MG63 (cell line): ENCODE measurements around the gene MICALL2. TPM values are rescaled to one million over a fixed set of nuclear protein-coding genes. Genes with fewer than 3 reads are reported as not detected.

Source experiments
- DNase-seq: peaks from one replicate; pipeline ENCODE4 v3.0.0-alpha.2; 2020
- H3K27me3 ChIP-seq: fragments of 250-450 bp; sonication (Bioruptor Pico); 2 replicates; pipeline ENCODE4 v1.5.1; 2020; ENCODE audit warnings: mild to moderate bottlenecking, moderate library complexity
- H3K36me3 ChIP-seq: fragments of 250-450 bp; sonication (Bioruptor Pico); 2 replicates; pipeline ENCODE4 v1.5.1; 2020; ENCODE audit warnings: mild to moderate bottlenecking, moderate library complexity
- H3K4me3 ChIP-seq: fragments of 250-450 bp; sonication (Bioruptor Pico); 2 replicates; pipeline ENCODE4 v1.5.1; 2020; ENCODE audit warnings: mild to moderate bottlenecking, moderate library complexity
- H3K9me3 ChIP-seq: fragments of 250-450 bp; sonication (Bioruptor Pico); 2 replicates; pipeline ENCODE4 v1.5.1; 2020; ENCODE audit warnings: mild to moderate bottlenecking, moderate library complexity
- total RNA-seq: library from RNA; depleted of rRNA; stranded (reverse); fragments of >200 nt; shearing (Covaris generic); gene quantifications from 2 replicates; pipeline ENCODE4 v1.2.3, GENCODE V29; 2014; ENCODE audit warnings: low replicate concordance

MICALL2 gene
- total RNA-seq, 1 experiment from 2014 or later = 13.5 TPM

DNA sequence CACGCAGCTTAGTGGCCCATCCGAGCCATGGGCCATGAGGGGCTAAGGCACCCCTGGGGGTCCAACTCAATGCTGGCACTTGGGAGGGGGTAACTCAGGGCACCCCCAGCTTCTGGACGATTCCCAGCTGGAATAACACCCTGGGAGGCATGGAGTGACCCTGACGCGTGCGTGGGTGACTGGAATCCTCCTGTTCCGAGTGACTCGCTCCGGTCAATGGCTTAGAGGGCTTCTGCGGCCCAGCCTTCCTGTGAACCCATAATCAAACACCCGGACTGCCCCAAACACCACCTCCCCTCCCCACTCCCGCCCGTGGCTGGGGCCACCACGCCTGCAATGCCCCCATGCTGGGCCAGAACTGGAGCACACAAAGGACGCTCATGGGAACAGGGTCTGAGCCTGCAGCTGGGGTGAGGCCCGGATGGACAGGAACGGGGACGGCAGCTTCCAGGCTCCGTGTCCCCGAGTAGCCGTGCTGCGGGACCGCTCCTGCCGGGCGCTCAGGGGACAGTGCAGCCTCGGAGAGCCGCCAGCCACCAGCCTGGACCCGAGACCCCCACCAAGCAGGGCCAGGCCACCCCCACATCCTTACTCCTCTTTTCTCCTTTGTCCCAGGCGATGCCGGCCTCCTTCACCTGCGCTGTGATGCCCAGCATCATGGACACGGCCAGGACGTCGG is 36.4 kb upstream of the MICALL2 start:
- DNase-seq = no peak
- Histone ChIP-seq H3K9me3 (no peaks in the 10 kb centered on the region), H3K27me3 (no peaks in the 10 kb centered on the region), H3K36me3 (peaks cover 5% of the 10 kb centered on the region; the same call in 1 of the 2 replicates), H3K4me3 (no peak overlapping the region)

DNA sequence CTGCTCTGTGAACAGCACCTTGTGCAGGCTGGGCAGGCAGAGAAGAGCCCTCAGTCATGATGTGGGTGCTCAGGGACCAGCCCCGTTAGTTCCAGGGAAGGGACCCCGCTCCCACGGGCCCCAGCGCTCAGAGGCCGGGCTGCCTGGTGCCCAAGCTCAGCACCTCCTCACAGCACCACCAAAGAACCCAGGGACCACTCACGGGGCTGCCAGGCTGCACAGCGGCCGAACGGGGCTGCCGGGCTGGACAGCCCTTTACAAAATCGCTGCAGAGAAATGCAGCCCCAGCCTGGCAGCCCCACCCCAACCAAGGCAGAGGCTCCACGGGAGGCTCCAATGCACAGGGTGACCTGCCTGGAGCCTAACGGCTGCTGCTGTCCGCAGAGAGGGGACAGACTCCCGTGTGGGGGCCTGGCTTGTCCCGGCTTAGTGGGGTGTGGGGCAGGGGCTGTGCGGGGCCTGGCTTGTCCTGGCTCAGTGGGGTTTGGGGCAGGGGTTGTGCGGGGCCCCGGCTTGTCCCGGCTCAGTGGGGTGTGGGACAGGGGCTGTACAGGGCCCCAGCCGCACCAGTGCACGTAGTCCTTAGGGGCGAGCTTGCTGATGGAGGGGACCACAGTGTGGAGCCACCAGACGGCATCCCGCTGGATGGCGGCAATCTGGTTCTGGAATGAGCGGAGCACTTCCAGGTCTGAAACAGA is 35.7 kb upstream of the MICALL2 start:
- no peak for DNase-seq
- Histone ChIP-seq H3K9me3 (no peaks in the 10 kb centered on the region), H3K27me3 (no peaks in the 10 kb centered on the region), H3K36me3 (peaks cover 3% of the 10 kb centered on the region; the same call in 1 of the 2 replicates), H3K4me3 (no peak overlapping the region)

DNA sequence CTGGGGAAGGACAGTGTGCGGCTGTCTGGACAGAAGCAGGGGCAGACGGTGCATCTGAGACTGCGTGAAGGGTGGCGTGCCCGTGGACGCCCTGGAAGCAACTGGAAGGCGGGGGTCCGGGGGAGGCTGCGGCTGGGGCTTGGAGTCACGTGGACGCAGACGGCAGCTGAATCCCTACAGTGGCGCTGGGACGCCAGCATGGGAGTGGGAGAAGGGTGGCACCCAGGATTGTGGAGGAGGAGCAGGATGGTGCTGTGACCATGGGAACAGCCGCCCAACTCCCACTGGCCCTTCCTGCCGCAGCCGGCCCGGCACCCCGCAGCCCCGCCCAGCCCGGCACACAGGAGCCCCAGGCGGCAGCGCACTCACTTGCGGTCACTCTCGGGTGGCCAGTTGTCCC is 35.2 kb upstream of the MICALL2 start:
- Histone ChIP-seq H3K9me3 (no peaks in the 10 kb centered on the region), H3K36me3 (peaks cover 3% of the 10 kb centered on the region; the same call in 1 of the 2 replicates), H3K27me3 (no peaks in the 10 kb centered on the region), H3K4me3 (no peak overlapping the region)
- no peak for DNase-seq

DNA sequence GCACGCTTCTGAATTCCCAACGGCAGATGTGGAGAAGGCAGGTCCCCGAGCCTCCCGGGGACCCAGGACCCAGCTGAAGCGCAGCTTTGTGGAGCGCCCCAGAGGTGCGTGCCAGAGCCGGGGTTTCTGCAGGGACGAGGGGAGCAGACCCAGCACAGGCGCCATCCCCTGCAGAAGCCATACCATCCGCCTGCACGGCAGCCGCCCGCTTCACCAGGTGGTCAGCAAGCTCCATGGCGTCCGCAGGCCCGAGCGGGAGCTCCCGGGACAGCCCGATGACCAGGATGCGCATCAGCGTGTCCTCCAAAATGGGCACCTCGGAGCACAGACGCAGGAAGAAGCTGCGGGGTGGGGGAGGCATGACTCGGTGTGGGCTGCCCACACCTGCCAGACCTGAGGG is 34.3 kb upstream of the MICALL2 start:
- Histone ChIP-seq H3K4me3 (no peak overlapping the region), H3K36me3 (peaks cover 3% of the 10 kb centered on the region; the same call in 1 of the 2 replicates), H3K27me3 (no peaks in the 10 kb centered on the region), H3K9me3 (no peaks in the 10 kb centered on the region)
- DNase-seq = no peak

DNA sequence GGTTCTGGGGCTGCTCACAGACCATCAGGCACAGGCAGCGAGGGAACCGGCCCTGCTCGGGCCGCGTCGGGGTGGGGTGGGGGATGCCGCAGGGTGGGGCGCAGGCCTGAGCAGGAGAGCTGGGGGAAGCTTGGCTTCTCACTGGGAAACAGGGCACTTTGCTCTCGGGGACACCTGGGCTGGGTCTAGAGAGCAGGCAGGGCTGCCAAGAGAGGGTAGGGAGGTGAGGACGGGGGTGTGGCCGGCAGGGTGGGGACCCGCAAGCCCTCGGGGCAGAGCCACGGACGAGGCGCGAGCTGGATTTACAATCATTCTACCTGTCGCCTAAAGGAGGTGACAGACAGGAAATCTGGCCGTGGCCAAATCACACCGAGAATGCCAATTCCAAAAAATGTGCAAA is 33.9 kb upstream of the MICALL2 start:
- Histone ChIP-seq H3K9me3 (no peaks in the 10 kb centered on the region), H3K4me3 (no peak overlapping the region), H3K27me3 (no peaks in the 10 kb centered on the region), H3K36me3 (peaks cover 3% of the 10 kb centered on the region; the same call in 1 of the 2 replicates)
- no peak for DNase-seq

DNA sequence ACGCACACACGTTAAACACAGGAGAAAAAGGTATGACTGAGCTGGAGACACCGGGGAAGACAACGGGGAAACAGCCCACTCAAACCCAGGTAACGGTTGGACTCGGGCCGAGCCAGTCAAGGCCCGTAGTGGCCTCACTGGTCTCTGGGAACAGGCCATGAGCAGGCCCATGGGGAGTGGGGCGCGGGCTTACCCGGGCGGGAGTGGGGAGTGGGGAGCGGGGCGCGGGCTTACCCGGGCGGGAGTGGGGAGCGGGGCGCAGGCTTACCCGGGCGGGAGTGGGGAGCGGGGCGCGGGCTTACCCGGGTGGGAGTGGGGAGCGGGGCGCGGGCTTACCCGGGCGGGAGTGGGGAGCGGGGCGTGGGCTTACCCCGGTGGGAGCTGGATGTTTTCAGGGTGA is 33.4 kb upstream of the MICALL2 start:
- no peak overlapping the region for H3K4me3 ChIP-seq
- H3K36me3 ChIP-seq = peaks cover 3% of the 10 kb centered on the region; the same call in 1 of the 2 replicates
- no peaks in the 10 kb centered on the region for H3K9me3 ChIP-seq
- H3K27me3 ChIP-seq = no peaks in the 10 kb centered on the region
- no peak for DNase-seq

DNA sequence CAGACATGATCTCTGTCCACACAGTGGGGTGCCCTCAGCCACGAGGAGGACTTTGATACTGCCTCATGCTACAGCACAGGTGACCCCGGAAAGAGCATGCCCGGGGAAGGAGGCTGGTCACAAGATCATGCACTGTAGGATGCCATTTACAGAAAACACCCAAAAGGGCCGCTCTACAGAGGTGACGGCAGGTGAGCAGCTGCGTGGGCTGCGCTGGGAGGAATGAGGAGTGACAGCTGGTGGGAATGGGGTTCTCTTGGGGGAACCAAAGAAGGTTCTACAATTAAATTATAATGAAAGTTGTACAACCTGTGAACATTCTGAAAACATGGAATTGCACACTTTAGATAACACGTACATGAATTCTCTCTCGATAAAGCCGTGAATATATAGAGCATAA is 33.0 kb upstream of the MICALL2 start:
- Histone ChIP-seq H3K36me3 (peaks cover 3% of the 10 kb centered on the region), H3K4me3 (no peak overlapping the region), H3K9me3 (no peaks in the 10 kb centered on the region), H3K27me3 (no peaks in the 10 kb centered on the region)
- DNase-seq = no peak

DNA sequence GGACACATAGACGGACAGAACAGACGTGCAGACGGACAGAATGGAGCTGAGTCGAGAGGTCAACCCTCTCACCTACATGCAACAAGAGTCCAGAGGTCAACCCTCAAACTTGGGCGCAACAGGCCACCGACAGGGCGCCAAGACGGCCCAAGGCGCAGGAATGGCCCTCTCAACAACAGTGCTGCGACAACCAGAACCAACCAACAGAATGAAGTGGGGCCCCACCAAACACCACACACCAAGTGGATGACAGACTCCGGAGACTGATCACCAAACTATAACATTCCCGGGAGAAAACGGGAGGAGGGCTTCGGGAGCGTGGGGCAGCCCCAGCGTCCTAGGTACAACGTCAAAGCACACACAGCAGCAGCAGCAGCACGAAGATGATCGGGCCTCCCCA is 31.6 kb upstream of the MICALL2 start:
- Histone ChIP-seq H3K27me3 (no peaks in the 10 kb centered on the region), H3K9me3 (no peaks in the 10 kb centered on the region), H3K36me3 (peaks cover 6% of the 10 kb centered on the region), H3K4me3 (no peak overlapping the region)
- no peak for DNase-seq

DNA sequence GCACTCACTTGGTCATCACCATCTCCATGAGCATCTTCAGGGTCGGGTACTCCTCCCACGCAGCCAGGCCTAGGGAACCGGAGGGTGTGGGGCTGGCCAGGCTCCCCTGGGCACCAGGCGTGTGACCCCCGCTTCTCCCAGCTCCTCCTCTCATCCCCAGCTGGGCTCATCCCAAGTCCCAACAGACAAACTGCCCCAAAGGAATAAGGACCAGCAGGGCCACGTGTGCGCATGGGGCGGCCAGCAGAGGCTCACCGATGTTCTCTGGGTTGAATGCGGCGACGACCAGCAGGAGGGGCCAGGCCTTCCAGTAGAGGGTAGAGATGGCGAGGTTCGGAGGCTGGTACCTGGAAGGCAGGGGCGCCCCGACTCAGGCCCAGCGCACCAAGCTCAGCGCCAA is 30.1 kb upstream of the MICALL2 start:
- no peaks in the 10 kb centered on the region for H3K27me3 ChIP-seq
- no peak for DNase-seq
- H3K9me3 ChIP-seq = no peaks in the 10 kb centered on the region
- no peak overlapping the region for H3K4me3 ChIP-seq
- peaks cover 6% of the 10 kb centered on the region for H3K36me3 ChIP-seq

DNA sequence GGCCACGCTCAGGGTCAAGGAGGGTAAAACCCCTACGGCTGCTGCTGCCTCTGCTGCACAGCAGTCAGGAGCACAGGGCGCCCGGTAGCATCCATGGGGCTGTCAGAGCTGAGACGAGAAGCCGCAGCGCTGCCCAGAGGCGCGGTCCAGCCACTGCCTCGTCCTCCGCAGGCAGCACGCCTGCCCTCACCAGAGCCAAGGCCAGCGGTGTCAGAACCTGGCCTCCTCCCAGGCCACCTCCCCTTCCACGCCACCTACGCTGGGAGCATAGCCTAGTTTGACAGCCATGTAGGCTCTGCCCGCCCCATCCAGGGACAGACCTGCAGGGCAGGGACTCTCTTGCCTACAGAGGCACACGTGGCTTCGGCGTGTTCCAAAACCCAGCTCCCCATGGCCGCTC is 28.7 kb upstream of the MICALL2 start:
- Histone ChIP-seq H3K36me3 (peaks cover 10% of the 10 kb centered on the region), H3K4me3 (no peak overlapping the region)

DNA sequence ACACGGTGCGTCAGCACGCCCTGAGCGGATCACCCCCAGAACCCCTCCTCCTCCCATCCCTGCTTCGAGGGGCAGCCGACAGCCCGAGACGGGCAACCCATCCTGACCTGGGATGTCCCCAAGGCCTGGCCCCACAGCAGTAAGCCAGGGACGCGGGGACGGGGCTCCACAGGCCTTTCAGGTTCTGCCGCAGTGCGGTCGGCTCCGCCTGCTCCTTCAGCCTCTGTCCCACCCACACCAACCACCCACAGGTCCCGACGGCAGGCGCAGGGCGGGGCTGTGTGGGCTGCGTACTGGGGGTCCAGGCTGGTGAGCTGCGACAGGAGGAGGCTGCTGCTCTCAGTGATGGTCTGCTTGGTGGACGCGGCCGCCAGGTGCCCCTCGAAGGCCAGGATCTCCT is 28.2 kb upstream of the MICALL2 start:
- H3K4me3 ChIP-seq = no peak overlapping the region
- no peaks in the 10 kb centered on the region for H3K9me3 ChIP-seq
- DNase-seq = no peak
- no peaks in the 10 kb centered on the region for H3K27me3 ChIP-seq
- peaks cover 10% of the 10 kb centered on the region for H3K36me3 ChIP-seq

More for the DNA sequence above, 28.7 kb upstream of the MICALL2 start:
- Histone ChIP-seq H3K27me3 (no peaks in the 10 kb centered on the region), H3K9me3 (no peaks in the 10 kb centered on the region)
- no peak for DNase-seq

DNA sequence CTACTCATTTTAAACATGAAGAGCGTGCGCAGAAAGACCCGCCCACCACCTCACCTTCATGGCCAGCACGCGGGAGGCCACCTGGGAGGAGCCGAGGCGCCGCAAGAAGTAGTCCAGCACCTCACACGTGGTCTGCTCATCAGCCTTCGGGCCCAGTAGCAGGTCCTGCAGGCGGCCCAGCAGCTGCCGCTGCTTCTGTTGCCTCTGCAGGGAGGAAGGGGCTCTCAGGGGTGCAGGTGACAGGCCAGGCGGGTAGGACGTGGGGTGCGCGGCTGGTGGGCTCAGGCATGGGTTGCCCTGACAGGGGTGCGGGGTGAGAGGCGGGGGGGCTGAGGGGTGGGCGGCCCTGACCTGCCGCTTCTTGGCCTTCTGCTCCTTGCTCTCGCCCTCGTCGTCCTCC is 27.3 kb upstream of the MICALL2 start:
- Histone ChIP-seq H3K36me3 (peaks cover 10% of the 10 kb centered on the region), H3K4me3 (no peak overlapping the region), H3K9me3 (no peaks in the 10 kb centered on the region), H3K27me3 (no peaks in the 10 kb centered on the region)
- no peak for DNase-seq

DNA sequence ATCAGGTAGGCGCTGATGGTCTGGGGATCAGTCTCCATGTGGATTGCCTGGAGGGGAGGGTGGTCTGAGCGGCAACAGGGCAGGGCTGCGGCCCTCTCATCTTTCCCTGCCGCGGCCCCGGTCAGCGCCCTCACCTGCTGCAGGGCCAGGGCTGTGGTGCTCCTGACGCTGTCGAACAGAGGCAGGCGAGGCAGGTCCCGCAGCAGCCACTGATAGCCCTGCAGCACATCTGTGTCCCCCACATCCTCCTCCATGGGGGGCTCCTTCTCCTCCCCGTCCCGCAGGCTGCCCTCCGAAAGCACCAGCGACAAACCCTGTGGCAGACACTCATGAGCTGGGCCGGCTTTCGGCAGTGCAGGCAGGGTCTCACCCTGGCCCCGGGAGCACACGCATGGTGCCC is 25.9 kb upstream of the MICALL2 start:
- DNase-seq = no peak
- no peaks in the 10 kb centered on the region for H3K27me3 ChIP-seq
- no peaks in the 10 kb centered on the region for H3K9me3 ChIP-seq
- peaks cover 7% of the 10 kb centered on the region for H3K36me3 ChIP-seq
- no peak overlapping the region for H3K4me3 ChIP-seq

DNA sequence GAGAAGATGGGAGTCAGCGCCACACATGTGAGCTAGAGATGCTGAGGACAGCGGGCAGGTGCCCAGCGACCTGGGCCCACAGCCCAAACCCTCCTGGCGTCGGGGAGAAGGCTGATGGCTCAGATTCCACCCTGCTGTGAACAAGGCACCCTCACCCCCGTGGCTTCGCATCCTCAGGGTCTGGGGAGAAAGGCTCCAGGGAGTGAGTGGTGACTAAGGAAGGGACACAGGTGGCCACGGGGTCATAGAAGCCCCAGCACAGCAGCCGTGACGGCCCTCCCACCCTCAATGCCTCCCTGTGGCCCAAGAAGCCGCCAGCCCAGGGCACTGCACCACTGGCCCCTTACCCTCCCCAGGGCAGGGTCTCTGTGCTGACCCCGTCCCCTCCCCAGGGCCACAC is 25.3 kb upstream of the MICALL2 start:
- Histone ChIP-seq H3K4me3 (no peak overlapping the region), H3K36me3 (peaks cover 7% of the 10 kb centered on the region), H3K9me3 (no peaks in the 10 kb centered on the region), H3K27me3 (no peaks in the 10 kb centered on the region)
- DNase-seq = no peak

DNA sequence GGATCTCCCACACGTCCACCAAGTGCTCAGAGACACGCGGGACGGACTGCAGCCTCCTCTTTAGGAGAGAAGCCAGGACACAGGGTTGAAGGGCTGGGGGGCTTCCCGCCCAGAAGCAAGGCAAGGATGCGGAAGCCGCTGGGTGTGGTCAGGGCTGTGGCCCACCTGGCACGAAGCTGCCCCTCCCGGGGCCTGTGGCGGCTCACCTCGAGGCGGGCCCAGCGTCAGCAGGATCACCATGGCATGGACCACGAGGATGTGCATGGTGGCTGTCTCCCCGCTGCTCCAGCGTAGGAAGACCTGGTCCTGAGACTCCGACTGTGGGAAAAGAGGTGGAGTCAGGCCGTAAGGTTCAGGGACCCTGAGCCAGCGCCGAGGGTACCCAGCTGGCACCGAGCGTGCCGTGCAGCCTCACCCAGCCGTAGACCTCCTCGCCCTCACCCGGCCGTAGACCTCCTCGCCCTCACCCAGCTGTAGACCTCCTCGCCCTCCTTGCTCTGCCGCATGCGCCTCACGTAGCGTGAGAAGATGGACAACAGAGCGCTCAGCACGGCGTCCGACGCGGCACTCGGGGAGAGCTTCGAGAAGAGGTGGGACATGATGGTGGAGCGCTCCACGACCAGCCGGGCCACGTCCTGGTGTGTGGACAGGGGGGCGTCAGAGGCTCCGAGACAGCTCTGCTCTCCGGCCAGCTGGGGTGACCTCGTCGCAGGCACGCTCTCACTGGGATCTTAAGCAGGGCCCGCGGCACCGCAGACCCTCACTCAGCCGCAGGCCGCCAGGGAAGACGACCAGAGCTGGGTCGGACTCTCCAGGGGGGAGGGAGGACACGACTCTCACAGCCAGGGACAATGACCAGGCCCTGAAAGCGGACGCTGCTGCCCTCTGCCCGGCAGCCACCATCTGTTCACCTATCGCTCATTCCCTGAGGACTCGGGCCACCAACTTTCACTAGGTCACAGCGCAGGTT is 24.6 kb upstream of the MICALL2 start:
- H3K27me3 ChIP-seq = no peaks in the 10 kb centered on the region
- H3K36me3 ChIP-seq = peaks cover 7% of the 10 kb centered on the region

DNA sequence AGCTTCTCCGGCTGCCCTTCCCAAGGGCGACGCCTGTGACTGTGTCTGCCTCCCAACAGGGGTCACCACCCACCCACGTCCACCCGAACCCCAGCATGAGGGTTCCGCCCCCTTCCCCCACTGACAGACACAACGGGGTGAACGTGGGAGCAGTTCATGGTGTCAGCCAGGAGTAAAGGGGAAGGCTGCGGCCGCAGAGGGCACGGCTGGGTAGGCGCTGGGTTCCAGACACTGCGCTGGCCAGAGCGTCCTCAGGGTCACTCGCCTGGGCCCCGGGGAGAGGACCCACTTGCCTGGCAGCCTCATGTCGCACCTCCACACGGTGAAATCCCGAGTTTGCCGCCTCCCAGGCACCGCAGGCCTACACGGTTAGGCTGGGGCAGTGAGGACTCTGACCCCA is 23.8 kb upstream of the MICALL2 start:
- Histone ChIP-seq H3K9me3 (no peaks in the 10 kb centered on the region), H3K4me3 (no peak overlapping the region), H3K27me3 (no peaks in the 10 kb centered on the region), H3K36me3 (peaks cover 7% of the 10 kb centered on the region)
- DNase-seq = no peak

More for the DNA sequence above, 24.6 kb upstream of the MICALL2 start:
- H3K4me3 ChIP-seq = no peak overlapping the region
- H3K9me3 ChIP-seq = no peaks in the 10 kb centered on the region
- no peak for DNase-seq

DNA sequence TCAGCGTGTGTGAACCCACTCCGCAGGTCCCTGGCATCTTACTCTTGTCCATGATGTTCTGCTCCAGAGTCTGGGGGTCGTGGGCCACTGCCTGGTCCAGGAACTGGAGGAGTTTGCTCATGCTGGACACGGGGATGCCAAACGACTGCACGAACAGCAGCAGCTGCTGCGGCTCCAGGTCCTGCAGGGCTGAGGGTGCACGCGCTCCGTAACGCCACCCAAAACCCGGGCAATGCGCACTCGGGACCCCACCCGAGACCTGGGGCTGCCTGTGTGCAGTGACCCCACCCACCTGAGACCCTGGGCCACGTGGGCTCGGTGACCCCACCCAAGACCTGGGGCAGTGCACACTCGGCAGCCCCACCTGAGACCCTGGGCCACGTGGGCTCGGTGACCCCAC is 22.0 kb upstream of the MICALL2 start:
- H3K4me3 ChIP-seq = no peak overlapping the region
- no peaks in the 10 kb centered on the region for H3K27me3 ChIP-seq
- DNase-seq = no peak
- peaks cover 4% of the 10 kb centered on the region; the same call in 1 of the 2 replicates for H3K36me3 ChIP-seq
- H3K9me3 ChIP-seq = no peaks in the 10 kb centered on the region
